ENCODE results near the gene TRIM2. TPM values are rescaled to one million over a fixed set of nuclear protein-coding genes. Genes with fewer than 3 reads are reported as not detected.

Gene TRIM2
- total and polyA plus RNA-seq, 3 donors from 2014 or later, result 6.1 to 12.8 (median 10.7) TPM

DNA sequence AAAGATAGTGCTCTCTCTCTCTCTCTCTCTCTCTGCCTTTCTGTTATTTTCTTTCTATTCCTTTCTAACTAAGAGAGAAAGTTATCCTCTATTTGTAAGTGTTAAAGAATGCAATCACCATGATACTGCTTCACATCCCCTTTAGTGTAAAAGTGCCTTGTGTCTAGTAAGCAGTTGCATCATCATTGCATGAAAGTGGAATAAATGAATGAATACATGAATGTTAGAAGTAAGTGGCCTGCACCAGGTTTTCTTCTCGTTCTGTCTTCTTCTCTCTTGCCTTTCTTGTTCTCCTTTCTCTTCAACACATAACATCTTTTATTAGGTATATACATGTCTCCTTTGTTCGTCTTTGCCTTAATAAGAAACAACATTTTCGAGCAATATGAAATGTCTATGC lies 35.2 kb downstream of the TRIM2 start:
- H3K4me3 ChIP-seq, result no peak overlapping the region
- WGBS, 2 donors, result 83 to 95% methylated on average over 3 of the region's 3 CpGs
- intact Hi-C loops (cut with DNase I; ENCODE audit: low total_unique reads), result no loop called here
- H3K27ac ChIP-seq, result no peak overlapping the region
- no peaks in the 10 kb centered on the region for H3K27me3 ChIP-seq
- H3K36me3 ChIP-seq (ENCODE audit: low read depth, missing control alignments), result no peaks in the 10 kb centered on the region
- no peak for TF ChIP-seq POLR2A (IDR thresholded peaks at IDR 0.05)
- TF ChIP-seq, protein P1, sequence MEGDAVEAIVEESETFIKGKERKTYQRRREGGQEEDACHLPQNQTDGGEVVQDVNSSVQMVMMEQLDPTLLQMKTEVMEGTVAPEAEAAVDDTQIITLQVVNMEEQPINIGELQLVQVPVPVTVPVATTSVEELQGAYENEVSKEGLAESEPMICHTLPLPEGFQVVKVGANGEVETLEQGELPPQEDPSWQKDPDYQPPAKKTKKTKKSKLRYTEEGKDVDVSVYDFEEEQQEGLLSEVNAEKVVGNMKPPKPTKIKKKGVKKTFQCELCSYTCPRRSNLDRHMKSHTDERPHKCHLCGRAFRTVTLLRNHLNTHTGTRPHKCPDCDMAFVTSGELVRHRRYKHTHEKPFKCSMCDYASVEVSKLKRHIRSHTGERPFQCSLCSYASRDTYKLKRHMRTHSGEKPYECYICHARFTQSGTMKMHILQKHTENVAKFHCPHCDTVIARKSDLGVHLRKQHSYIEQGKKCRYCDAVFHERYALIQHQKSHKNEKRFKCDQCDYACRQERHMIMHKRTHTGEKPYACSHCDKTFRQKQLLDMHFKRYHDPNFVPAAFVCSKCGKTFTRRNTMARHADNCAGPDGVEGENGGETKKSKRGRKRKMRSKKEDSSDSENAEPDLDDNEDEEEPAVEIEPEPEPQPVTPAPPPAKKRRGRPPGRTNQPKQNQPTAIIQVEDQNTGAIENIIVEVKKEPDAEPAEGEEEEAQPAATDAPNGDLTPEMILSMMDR (IDR thresholded peaks at IDR 0.05), result no peak
- H3K9me3 ChIP-seq, result no peaks in the 10 kb centered on the region
- peaks cover 4% of the 10 kb centered on the region for H3K4me1 ChIP-seq
- no peak for DNase-seq

DNA sequence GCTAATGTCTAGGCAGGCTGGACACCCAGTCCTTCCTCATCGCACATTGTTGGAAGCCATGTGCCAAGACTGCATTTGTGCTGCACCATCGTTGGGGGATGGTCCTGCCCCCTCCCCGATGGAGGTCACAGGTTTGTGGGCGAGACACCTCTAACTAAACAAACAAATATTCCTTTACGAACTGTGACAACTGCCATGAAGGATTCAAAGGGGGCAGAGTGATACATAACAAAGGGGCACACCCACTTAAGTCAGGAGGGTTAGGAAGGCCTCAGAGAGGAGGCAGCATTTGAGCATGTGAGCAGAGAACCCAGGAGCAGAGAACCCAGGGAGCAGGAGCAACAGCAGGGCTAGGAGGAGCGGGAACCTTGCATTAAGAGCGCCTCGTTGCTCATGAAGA lies 37.1 kb downstream of the TRIM2 start:
- 70 to 79% methylated on average over 8 of the region's 8 CpGs for WGBS, 2 donors
- intact Hi-C loops (cut with DNase I; ENCODE audit: low total_unique reads), result no loop called here
- Histone ChIP-seq H3K27me3 (no peaks in the 10 kb centered on the region), H3K36me3 (ENCODE audit: low read depth, missing control alignments) (no peaks in the 10 kb centered on the region), H3K27ac (no peak overlapping the region), H3K4me3 (no peak overlapping the region), H3K9me3 (no peaks in the 10 kb centered on the region), H3K4me1 (peaks cover 4% of the 10 kb centered on the region)
- TF ChIP-seq POLR2A (IDR thresholded peaks at IDR 0.05), result no peak
- TF ChIP-seq, protein P1 (IDR thresholded peaks at IDR 0.05), result no peak
- DNase-seq, result no peak

DNA sequence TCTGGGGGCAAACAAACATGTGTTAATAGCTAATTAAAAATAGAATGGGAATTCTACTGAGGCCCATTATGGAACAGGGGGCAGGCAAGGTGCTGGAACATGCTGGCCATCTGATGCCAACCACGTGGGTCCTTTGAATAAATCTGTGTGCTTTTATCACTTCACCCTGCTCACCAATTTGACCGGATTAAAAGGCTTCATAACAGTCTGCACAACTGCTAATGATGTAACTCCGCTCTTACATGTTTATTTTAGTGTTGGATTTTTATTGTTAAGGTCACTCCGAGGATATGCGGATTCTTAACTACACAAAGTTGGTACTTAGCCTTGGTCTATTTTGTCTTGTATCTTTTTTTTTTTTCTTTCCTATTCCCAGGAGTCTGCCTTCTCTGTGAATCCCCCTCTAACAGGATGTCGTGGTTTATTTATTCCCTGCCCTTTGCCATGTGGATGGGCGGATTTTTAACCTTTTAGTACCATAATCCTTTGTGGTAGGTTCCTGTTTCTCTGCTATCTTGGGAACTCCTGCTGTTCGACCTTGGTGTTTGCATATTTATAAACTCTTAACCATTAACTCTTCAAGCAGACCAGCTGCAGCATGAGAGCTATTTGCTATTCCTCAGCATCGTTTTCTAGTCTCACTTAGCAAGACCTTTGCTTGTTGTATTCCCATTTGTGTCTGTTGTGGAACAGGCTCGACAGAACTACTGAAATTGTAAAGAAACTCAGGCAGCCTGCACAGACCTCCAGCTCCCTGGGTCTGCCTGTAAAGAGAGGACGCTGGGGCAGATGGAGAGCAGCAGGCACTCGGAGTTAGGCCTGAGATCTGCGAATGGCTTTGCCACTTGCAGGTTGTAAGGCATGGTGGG lies 38.0 kb downstream of the TRIM2 start:
- no peaks in the 10 kb centered on the region for H3K9me3 ChIP-seq
- no peak for DNase-seq
- TF ChIP-seq, protein P1 (IDR thresholded peaks at IDR 0.05), result no peak
- no peak for TF ChIP-seq POLR2A (IDR thresholded peaks at IDR 0.05)
- intact Hi-C loops (cut with DNase I; ENCODE audit: low total_unique reads), result no loop called here
- H3K4me3 ChIP-seq, result no peak overlapping the region
- no peaks in the 10 kb centered on the region for H3K36me3 ChIP-seq (ENCODE audit: low read depth, missing control alignments)
- no peaks in the 10 kb centered on the region for H3K27me3 ChIP-seq
- H3K4me1 ChIP-seq, result peaks cover 9% of the 10 kb centered on the region
- WGBS, 2 donors, result 37 to 52% methylated on average over 13 of the region's 13 CpGs
- no peak overlapping the region for H3K27ac ChIP-seq

DNA sequence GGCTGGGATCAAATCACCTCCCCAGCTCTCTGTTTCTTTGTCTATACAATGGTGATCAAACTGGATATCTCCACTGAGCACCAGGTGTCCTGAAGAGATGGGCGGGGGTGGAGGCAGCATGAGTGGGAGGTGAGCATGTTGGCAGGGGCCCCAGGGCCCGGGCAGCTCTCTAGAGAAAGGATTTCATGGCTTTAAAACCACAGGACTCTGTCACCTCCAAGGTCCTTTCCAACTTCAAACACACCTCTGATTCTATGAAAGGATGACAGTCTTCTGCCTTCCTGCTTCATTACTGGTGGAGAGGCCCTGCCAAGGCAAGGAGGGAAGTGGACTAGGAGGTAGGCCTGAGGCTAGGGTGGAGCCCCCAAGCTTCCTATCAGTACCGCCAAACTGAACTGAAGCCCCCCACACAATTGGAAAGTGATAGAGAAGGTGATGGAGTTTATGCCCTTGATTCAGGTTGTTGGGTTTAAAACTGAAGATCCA lies 38.6 kb downstream of the TRIM2 start:
- intact Hi-C loops (cut with DNase I; ENCODE audit: low total_unique reads), result no loop called here
- TF ChIP-seq POLR2A (IDR thresholded peaks at IDR 0.05), result no peak
- TF ChIP-seq, protein P1 (IDR thresholded peaks at IDR 0.05), result no peak
- Histone ChIP-seq H3K9me3 (no peaks in the 10 kb centered on the region), H3K36me3 (ENCODE audit: low read depth, missing control alignments) (no peaks in the 10 kb centered on the region), H3K27me3 (no peaks in the 10 kb centered on the region), H3K4me1 (peaks cover 9% of the 10 kb centered on the region), H3K4me3 (no peak overlapping the region), H3K27ac (no peak overlapping the region)
- no peak for DNase-seq
- WGBS, 2 donors, result 66 to 80% methylated on average over 3 of the region's 3 CpGs

DNA sequence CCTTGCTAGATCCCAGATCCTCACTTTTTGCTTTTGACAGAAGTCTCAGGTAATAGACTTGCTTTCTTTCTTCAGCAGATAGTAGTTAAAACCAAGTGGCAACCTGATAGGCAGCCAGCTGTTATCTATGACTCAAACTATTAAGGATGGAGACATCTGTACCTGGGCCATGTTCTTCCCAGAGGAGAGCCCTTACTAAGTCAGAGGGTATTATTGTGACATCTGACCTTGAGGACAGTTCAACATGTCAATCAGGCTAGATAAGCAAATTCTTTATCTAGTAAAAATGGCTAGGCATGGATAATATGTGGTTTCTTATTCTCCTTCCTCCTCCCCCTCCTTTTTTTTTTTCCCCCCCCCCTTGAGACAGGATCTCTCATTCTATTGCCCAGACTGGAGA lies 39.2 kb downstream of the TRIM2 start:
- intact Hi-C loops (cut with DNase I; ENCODE audit: low total_unique reads), result no loop called here
- no peak for DNase-seq
- no peaks in the 10 kb centered on the region for H3K9me3 ChIP-seq
- no peak for TF ChIP-seq POLR2A (IDR thresholded peaks at IDR 0.05)
- TF ChIP-seq, protein P1 (IDR thresholded peaks at IDR 0.05), result no peak
- no peaks in the 10 kb centered on the region for H3K36me3 ChIP-seq (ENCODE audit: low read depth, missing control alignments)
- H3K4me3 ChIP-seq, result no peak overlapping the region
- H3K4me1 ChIP-seq, result peaks cover 9% of the 10 kb centered on the region
- H3K27me3 ChIP-seq, result no peaks in the 10 kb centered on the region
- no peak overlapping the region for H3K27ac ChIP-seq
